PC-3 (cell line): Measurements from ENCODE around the gene OPN1SW. TPM values are rescaled to one million over a fixed set of nuclear protein-coding genes. Genes with fewer than 3 reads are reported as not detected.

Experiments used
- ATAC-seq: fragments of 200-7000 bp; cut with Tn5 transposase; 2 replicates; pipeline ENCODE4 v1.9.1; 2020; ENCODE audit warnings: mild to moderate bottlenecking, moderate library complexity
- BruUV-seq: library from RNA; stranded (reverse); fragments of 400-500 nt; replicated peaks from 2 replicates; lab custom pipeline; 2021; lab: Mats Ljungman, UMichigan
- CTCF ChIA-PET: fragments of 300-600 bp; sonication (Branson Sonifier 250); formaldehyde crosslinking; loops from one replicate; lab custom pipeline; 2022; ENCODE audit warnings: antibody characterized with exemption; lab: Charles Lee
- POLR2A ChIA-PET: fragments of 300-600 bp; sonication (Branson Sonifier 250); formaldehyde crosslinking; loops from one replicate; lab custom pipeline; 2022; ENCODE audit warnings: antibody characterized with exemption; ENCODE audit not compliant: unreplicated experiment; lab: Charles Lee
- DNase-seq: peaks from one replicate; pipeline ENCODE4 v3.0.0-alpha.2; 2015
- H2AFZ ChIP-seq: fragments of 300-600 bp; sonication (generic); 2 replicates; pipeline ENCODE4 v1.6.0; 2016; ENCODE audit warnings: antibody characterized with exemption, low read length
- H3F3A ChIP-seq: fragments of 300-600 bp; sonication (generic); one replicate; pipeline ENCODE4 v1.6.0; 2017; ENCODE audit warnings: antibody characterized with exemption, low read length, control low read depth, mild to moderate bottlenecking; ENCODE audit not compliant: unreplicated experiment
- H3K27ac ChIP-seq: fragments of 300-600 bp; sonication (generic); 2 replicates; pipeline ENCODE4 v1.5.1; 2016; ENCODE audit warnings: mild to moderate bottlenecking, low read length
- H3K27me3 ChIP-seq: fragments of 300-600 bp; sonication (generic); 2 replicates; pipeline ENCODE4 v1.6.1; 2016; ENCODE audit warnings: low read length, mixed read lengths
- H3K36me3 ChIP-seq: fragments of 300-600 bp; sonication (generic); 2 replicates; pipeline ENCODE4 v1.6.1; 2016; ENCODE audit warnings: low read depth, mixed run types, low read length, mixed read lengths
- H3K4me1 ChIP-seq: fragments of 300-600 bp; sonication (generic); 2 replicates; pipeline ENCODE4 v1.5.1; 2016; ENCODE audit warnings: low read length; ENCODE audit not compliant: insufficient read depth
- H3K4me2 ChIP-seq: fragments of 300-600 bp; sonication (generic); 2 replicates; pipeline ENCODE4 v1.6.0; 2016; ENCODE audit warnings: low read length
- H3K4me3 ChIP-seq: fragments of 300-600 bp; sonication (generic); 2 replicates; pipeline ENCODE4 v1.5.1; 2016; ENCODE audit warnings: mild to moderate bottlenecking, low read length, mixed read lengths
- H3K79me2 ChIP-seq: fragments of 300-600 bp; sonication (generic); 2 replicates; pipeline ENCODE4 v1.6.1; 2017; ENCODE audit warnings: low read length, mixed read lengths
- H3K9ac ChIP-seq: fragments of 300-600 bp; sonication (generic); 2 replicates; pipeline ENCODE4 v1.6.0; 2016; ENCODE audit warnings: mild to moderate bottlenecking, low read length
- H3K9me2 ChIP-seq: fragments of 300-600 bp; sonication (generic); replicated peaks from 2 replicates; pipeline ENCODE4 v1.6.1; 2016; ENCODE audit warnings: mixed run types, low read length, mixed read lengths
- H3K9me3 ChIP-seq: fragments of 300-600 bp; sonication (generic); 2 replicates; pipeline ENCODE4 v1.6.1; 2016; ENCODE audit warnings: low read length, mixed read lengths
- H4K20me1 ChIP-seq: fragments of 300-600 bp; sonication (generic); 2 replicates; pipeline ENCODE4 v1.6.1; 2016; ENCODE audit warnings: low read length, mixed read lengths
- EZH2 ChIP-seq: fragments of 300-600 bp; sonication (generic); IDR thresholded peaks from one replicate; pipeline ENCODE4 v1.6.1; 2017; ENCODE audit warnings: antibody characterized with exemption, mild to moderate bottlenecking, low read length; ENCODE audit not compliant: unreplicated experiment
- EZH2phosphoT487 ChIP-seq: fragments of 300-600 bp; sonication (generic); IDR thresholded peaks from 2 replicates; pipeline ENCODE4 v1.6.1; 2018; ENCODE audit warnings: mild to moderate bottlenecking, antibody characterized with exemption, low read length, borderline replicate concordance
- intact Hi-C: fragments of 100-400 bp; cut with micrococcal nuclease; formaldehyde crosslinking; loops from 2 replicates; pipeline ENCODE4 v1.9.0; 2023
- total RNA-seq: library from RNA; depleted of rRNA; stranded (reverse); fragments of >200 nt; gene quantifications from 2 replicates; pipeline ENCODE4 v1.2.3, GENCODE V29; 2014
- TF ChIP-seq, protein P1 (sequence below): fragments of 300-600 bp; sonication (generic); conservative IDR thresholded peaks from 2 replicates; pipeline ENCODE4 v1.5.1; 2017; ENCODE audit warnings: antibody characterized with exemption, low read depth, mild to moderate bottlenecking, low read length

The OPN1SW gene
- total RNA-seq, 1 experiment from 2014 or later: not detected

DNA sequence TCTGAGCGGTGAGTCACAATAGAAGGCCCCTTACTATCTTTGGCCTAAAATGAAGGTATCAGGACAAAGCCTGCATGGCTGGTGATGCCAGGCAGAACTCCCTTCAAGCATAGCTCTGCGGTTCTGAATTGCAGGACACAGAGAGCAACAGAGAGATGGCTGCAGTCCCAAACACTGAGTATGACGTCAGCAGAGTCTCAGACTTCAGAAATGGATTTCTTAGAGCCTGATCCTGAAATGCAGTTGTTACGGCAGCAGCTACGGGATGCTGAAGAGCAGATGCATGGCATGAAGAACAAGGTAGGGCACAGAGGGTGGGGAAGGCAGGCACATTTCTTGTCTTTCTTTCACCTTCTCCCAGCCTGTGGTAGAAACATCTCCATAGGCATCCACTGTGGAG is 29.6 kb upstream of the OPN1SW start:
- DNase-seq (no peak), ATAC-seq (no peak)
- intact Hi-C loops: no loop called here
- H4K20me1 ChIP-seq: no peaks in the 10 kb centered on the region
- no peaks in the 10 kb centered on the region for H3K36me3 ChIP-seq
- BruUV-seq: no TSS peak
- H3K4me3 ChIP-seq: no peak overlapping the region
- H2AFZ ChIP-seq: no peak overlapping the region
- no peaks in the 10 kb centered on the region for H3K27me3 ChIP-seq
- POLR2A ChIA-PET: no interaction called here
- no peak overlapping the region for H3K27ac ChIP-seq
- H3K9me2 ChIP-seq: no peaks in the 10 kb centered on the region
- no peak overlapping the region for H3K9ac ChIP-seq
- TF ChIP-seq EZH2phosphoT487 (no peak), EZH2 (no peak)
- TF ChIP-seq, protein P1, sequence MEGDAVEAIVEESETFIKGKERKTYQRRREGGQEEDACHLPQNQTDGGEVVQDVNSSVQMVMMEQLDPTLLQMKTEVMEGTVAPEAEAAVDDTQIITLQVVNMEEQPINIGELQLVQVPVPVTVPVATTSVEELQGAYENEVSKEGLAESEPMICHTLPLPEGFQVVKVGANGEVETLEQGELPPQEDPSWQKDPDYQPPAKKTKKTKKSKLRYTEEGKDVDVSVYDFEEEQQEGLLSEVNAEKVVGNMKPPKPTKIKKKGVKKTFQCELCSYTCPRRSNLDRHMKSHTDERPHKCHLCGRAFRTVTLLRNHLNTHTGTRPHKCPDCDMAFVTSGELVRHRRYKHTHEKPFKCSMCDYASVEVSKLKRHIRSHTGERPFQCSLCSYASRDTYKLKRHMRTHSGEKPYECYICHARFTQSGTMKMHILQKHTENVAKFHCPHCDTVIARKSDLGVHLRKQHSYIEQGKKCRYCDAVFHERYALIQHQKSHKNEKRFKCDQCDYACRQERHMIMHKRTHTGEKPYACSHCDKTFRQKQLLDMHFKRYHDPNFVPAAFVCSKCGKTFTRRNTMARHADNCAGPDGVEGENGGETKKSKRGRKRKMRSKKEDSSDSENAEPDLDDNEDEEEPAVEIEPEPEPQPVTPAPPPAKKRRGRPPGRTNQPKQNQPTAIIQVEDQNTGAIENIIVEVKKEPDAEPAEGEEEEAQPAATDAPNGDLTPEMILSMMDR: no peak
- no peaks in the 10 kb centered on the region for H3K79me2 ChIP-seq
- CTCF ChIA-PET: no interaction called here
- H3K9me3 ChIP-seq: no peaks in the 10 kb centered on the region
- no peak overlapping the region for H3K4me2 ChIP-seq
- H3F3A ChIP-seq: no peaks in the 10 kb centered on the region
- H3K4me1 ChIP-seq: no peaks in the 10 kb centered on the region

DNA sequence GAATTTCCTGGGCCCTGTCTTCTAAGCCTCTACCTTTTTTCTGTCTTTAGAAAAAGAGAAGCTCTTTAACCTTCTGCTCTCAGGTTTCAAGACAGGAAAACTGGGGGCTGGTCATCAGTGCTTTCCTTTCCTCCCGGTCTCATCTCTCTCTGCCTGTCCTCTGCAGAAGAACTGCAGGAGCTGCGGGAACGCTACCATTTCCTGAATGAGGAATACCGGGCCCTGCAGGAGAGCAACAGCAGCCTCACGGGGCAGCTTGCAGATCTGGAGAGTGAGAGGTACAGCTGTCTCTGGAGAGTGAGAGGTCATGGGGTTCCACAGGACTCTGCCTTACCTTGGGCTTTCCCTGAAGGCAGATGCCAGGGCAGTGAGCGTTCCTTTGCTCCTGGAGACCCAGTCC is 28.9 kb upstream of the OPN1SW start:
- BruUV-seq: no TSS peak
- no peaks in the 10 kb centered on the region for H3K9me2 ChIP-seq
- intact Hi-C loops: no loop called here
- H3K4me2 ChIP-seq: no peak overlapping the region
- no peaks in the 10 kb centered on the region for H3K79me2 ChIP-seq
- CTCF ChIA-PET: no interaction called here
- DNase-seq: no peak
- POLR2A ChIA-PET: no interaction called here
- H3K4me3 ChIP-seq: no peak overlapping the region
- TF ChIP-seq, protein P1: no peak
- TF ChIP-seq EZH2phosphoT487 (no peak), EZH2 (no peak)
- no peaks in the 10 kb centered on the region for H3K36me3 ChIP-seq
- ATAC-seq: no peak
- no peak overlapping the region for H2AFZ ChIP-seq
- no peak overlapping the region for H3K9ac ChIP-seq
- H4K20me1 ChIP-seq: no peaks in the 10 kb centered on the region
- no peak overlapping the region for H3K27ac ChIP-seq
- H3K9me3 ChIP-seq: no peaks in the 10 kb centered on the region
- no peaks in the 10 kb centered on the region for H3F3A ChIP-seq
- no peaks in the 10 kb centered on the region for H3K4me1 ChIP-seq
- H3K27me3 ChIP-seq: no peaks in the 10 kb centered on the region

DNA sequence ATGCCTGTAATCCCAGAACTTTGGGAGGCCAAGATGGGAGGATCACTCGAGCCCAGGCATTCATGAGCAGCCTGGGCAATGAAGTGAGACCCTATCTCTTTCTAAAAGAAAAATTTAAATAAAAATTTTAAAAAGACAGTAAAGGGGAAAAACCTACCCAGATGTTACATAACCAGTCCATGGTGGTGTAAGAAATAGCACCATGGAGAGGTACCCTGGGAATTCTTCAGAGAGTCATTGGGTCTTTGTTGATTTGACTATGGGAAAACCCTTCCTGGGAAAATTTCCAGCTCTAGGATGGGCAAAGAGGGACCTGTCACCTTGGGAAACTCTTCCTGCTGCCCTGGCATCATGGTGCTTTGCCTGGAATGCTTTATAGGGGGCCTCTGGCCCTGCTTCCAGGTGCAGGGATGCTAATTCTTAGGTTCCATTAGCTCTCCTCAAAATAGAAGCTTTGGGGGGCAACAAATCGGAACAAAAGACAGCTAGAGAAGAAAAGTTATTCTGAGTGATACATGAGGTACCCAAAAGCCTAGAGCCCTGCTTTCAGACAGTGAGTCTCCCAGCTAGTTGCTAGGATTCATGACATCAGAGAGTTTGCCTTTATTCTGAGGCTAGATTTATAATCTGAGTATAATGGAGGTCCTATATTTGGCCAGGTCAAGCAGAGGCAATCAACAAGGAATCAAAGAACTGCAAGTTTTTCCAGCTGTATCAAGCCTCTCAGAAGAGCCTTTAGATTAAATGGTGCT is 26.2 kb upstream of the OPN1SW start:
- POLR2A ChIA-PET: no interaction called here
- TF ChIP-seq, protein P1: no peak
- no peak for TF ChIP-seq EZH2
- no peak for TF ChIP-seq EZH2phosphoT487

More for the DNA sequence above, 26.2 kb upstream of the OPN1SW start:
- intact Hi-C loops: no loop called here
- H3K27ac ChIP-seq: no peak overlapping the region
- H4K20me1 ChIP-seq: no peaks in the 10 kb centered on the region
- no peaks in the 10 kb centered on the region for H3K9me2 ChIP-seq
- H3K79me2 ChIP-seq: no peaks in the 10 kb centered on the region
- H3K4me1 ChIP-seq: no peaks in the 10 kb centered on the region
- no peak overlapping the region for H2AFZ ChIP-seq
- no peak for ATAC-seq
- no peak overlapping the region for H3K9ac ChIP-seq
- no TSS peak for BruUV-seq
- H3K4me2 ChIP-seq: no peak overlapping the region
- H3K9me3 ChIP-seq: no peaks in the 10 kb centered on the region
- DNase-seq: no peak
- no peaks in the 10 kb centered on the region for H3F3A ChIP-seq
- CTCF ChIA-PET: no interaction called here
- H3K36me3 ChIP-seq: no peaks in the 10 kb centered on the region
- H3K27me3 ChIP-seq: no peaks in the 10 kb centered on the region
- no peak overlapping the region for H3K4me3 ChIP-seq
